ENCODE data around the gene AQP12A.

AQP12A gene

GRCh38 chr2:240737958-240738357 is 46.3 kb downstream of the AQP12A start:
- no peak for TF ChIP-seq GATA3 (IDR thresholded peaks at IDR 0.05; ENCODE audit: low read depth, low read length)
- no peak for TF ChIP-seq GATA2 (IDR thresholded peaks at IDR 0.05; ENCODE audit: low read depth, low read length)

- TF ChIP-seq GATA3 (IDR thresholded peaks at IDR 0.05; ENCODE audit: low read depth, low read length) (no peak), GATA2 (IDR thresholded peaks at IDR 0.05; ENCODE audit: low read depth, low read length) (no peak)
Measured at GRCh38 chr2:240739797-240740196, 48.1 kb downstream of the AQP12A start.

DNA sequence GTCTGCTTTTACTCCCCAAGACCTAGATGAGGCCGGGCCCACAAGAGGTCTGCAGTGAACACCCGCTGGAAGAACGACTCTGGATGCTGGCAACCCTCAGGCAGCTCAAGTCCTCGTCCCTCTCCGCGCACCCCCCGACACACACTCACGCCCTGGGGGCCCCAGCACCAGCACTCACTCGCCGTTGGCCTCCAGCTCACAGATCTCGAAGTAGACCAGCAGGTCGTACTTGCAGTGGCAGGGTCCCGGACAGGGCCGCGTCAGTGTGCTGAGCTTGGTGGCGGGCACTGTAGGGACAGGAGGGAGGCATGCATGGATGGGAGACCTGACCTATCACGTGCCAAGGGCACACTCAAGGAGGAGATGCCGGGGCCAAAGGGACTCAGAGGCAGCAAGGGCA is 49.4 kb downstream of the AQP12A start:
- no peak for TF ChIP-seq GATA3 (IDR thresholded peaks at IDR 0.05; ENCODE audit: low read depth, low read length)
- no peak for TF ChIP-seq GATA2 (IDR thresholded peaks at IDR 0.05; ENCODE audit: low read depth, low read length)

GRCh38 chr2:240742602-240743095 is 51.0 kb downstream of the AQP12A start:
- TF ChIP-seq GATA2 (IDR thresholded peaks at IDR 0.05; ENCODE audit: low read depth, low read length), result no peak
- TF ChIP-seq GATA3 (IDR thresholded peaks at IDR 0.05; ENCODE audit: low read depth, low read length), result no peak

GRCh38 chr2:240745456-240745855 is 53.8 kb downstream of the AQP12A start:
- TF ChIP-seq GATA2 (IDR thresholded peaks at IDR 0.05; ENCODE audit: low read depth, low read length) (no peak), GATA3 (IDR thresholded peaks at IDR 0.05; ENCODE audit: low read depth, low read length) (no peak)

DNA sequence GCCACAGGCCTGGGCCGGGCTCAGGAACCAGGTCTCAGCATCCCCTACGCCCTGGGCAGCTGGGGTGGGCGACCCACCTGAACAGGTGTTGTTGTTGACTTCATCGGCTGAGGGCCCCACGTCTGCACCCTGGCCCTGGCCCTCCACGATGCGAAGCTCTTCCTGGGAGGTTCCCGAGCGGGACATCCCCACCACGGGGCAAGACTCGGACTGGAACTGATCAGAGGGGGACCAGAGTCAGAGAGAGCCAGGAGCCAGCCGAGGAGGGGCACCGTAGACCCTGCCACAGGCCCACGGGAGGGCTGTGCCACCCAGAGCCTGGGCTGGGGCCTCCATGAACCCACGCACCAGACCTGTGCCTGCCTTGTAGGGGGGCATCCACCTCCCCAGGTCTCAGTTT is 54.3 kb downstream of the AQP12A start:
- no peak for TF ChIP-seq GATA3 (IDR thresholded peaks at IDR 0.05; ENCODE audit: low read depth, low read length)
- TF ChIP-seq GATA2 (IDR thresholded peaks at IDR 0.05; ENCODE audit: low read depth, low read length), result no peak

- no peak for TF ChIP-seq GATA3 (IDR thresholded peaks at IDR 0.05; ENCODE audit: low read depth, low read length)
- no peak for TF ChIP-seq GATA2 (IDR thresholded peaks at IDR 0.05; ENCODE audit: low read depth, low read length)
Measured at GRCh38 chr2:240746671-240747070, 55.0 kb downstream of the AQP12A start.

DNA sequence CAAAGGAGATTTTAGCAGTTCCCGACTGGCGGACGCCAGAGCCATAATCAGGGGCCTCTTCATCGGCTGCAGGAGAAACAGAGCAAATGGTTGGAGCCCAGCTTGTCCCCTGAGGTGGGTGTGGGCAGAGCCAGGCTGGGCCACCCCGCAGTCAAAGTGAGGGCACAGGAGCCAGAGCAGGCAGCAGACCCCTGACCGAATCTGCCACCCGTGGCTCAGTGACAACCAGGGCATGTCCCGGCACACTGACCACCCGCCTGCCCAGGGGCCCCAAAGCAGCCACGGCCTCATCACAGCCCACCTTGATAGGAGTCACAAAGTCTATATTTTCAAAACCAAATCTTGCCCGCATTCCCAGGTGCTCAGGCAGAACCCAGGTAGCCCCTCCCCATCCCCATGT is 55.6 kb downstream of the AQP12A start:
- no peak for TF ChIP-seq GATA3 (IDR thresholded peaks at IDR 0.05; ENCODE audit: low read depth, low read length)
- no peak for TF ChIP-seq GATA2 (IDR thresholded peaks at IDR 0.05; ENCODE audit: low read depth, low read length)
